GM21737 (cell line): ENCODE results near the gene CYLC1.
A peak's percentile ranks its signal among the peaks of the same experiment; 100 is the strongest.

Source experiments
- ATAC-seq: cut with Tn5 transposase; IDR thresholded peaks from one replicate; pipeline ENCODE4 v1.9.1; 2021; ENCODE audit warnings: mild to moderate bottlenecking, moderate library complexity; ENCODE audit not compliant: unreplicated experiment

CYLC1 gene

DNA sequence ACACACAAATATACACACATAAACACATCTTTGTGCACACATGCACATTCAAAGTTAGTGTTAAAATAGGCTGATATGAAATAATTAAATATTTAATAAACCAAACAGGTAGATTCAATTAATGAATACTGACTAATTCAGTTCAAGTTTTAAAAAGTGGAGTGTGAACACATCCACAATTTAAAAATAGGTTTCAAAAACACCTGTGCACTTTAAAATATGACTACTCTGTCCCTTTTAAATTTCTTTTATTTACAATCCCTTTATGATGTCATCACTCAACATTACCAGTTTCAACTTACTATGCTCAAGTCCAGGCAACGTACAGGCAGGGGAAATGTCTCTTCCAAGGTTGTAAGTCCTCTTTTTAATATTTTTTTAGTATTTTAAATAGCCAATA is at the start of gene CYLC1:
CYLC1 (plus strand) TSS at position 301 of the 400 bp plus-strand sequence; CDS start at position 338, 37 bp downstream.
- no peak for ATAC-seq

- no peak for ATAC-seq
Observed at GRCh38 chrX:83819304-83819703, 41.6 kb upstream of the CYLC1 start.

- ATAC-seq = no peak
Observed at GRCh38 chrX:83829874-83830273, 31.1 kb upstream of the CYLC1 start.

- peak; percentile 84 for ATAC-seq
Observed at GRCh38 chrX:83845397-83845796, 15.5 kb upstream of the CYLC1 start.

GRCh38 chrX:83847339-83847738 is 13.6 kb upstream of the CYLC1 start:
- no peak for ATAC-seq

GRCh38 chrX:83888585-83888984 is 27.6 kb downstream of the CYLC1 start:
- ATAC-seq = no peak

DNA sequence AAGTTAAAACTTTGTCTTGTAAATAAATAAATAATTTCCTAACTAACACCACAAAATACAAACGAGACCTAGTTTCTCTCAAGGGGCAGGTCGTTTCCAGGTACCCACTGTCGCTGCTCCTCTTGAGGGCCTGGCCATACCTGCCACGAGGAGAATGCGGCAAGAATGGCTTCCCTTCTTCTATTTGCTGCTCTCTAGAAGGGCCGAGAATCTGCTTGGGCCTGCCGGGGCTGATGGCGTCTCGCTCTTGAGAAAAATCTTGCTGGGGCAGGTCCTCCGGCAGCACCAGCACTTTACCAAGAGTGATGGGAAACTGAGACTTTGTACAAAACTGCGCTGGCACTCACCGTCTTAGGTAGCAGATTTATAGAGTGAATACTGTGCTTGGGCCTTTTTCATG is 31.5 kb downstream of the CYLC1 start:
- no peak for ATAC-seq

DNA sequence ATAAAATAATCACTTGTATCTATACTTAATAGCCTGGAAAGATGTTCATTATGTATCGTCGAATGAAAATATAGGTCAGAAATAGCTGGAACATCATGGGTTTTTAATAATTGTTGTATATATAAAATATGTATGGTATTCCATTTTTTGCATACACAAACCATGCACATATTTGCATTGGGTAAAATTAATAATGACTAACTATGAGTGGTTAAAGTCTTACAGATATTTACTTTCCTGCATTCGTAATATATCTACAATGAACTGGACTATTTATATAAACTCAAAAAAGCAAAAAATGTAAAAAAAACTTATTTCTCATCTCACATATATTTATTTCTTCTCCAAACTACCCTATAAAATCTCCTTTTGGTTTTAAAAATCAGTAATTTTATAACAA is 46.0 kb downstream of the CYLC1 start:
- no peak for ATAC-seq

DNA sequence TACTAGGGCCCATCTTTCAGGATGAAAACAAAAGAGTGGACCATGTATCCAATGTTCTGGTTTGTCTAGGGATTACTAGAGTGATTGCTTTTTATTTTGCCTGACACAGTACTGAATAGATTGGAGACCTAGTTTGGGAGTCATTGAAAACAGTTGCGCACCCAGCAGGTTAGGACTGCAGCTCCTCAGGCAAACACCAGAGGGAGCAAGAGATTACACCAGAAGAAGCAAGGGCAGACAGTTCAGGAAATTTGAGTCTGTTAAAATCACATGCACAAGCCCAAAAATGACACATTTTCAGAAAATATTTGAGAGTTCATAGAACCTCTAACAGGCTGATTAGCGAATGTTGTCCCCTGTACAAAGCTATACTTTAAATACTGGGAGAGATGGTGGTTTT is 55.6 kb downstream of the CYLC1 start:
- ATAC-seq = no peak

DNA sequence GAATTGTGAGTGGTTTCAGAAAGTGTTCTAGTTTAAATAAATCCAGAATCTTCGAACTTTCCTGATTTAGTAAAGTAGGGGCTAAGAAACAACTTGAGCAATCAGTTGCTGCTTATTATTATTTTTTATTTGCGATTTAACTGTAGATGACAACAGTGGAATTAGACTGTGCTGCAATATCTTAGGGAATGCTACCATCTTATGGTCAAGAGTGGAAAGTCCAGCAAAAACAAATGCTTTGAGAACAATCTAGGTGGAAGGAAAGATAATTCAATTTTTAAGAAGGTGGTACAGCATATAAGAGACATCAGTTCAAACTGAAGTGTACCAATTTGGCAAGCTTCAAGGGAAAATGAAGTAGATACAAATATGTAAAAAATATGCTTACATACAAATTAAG is 73.3 kb downstream of the CYLC1 start:
- no peak for ATAC-seq
